ENCODE measurements around the gene BANK1. TPM values are rescaled to one million over a fixed set of nuclear protein-coding genes. Genes with fewer than 3 reads are reported as not detected.

BANK1 gene
- polyA plus RNA-seq, 1 of the 3 experiments (the other 2 are of a cell fraction): not detected

GRCh38 chr4:101795704-101796103 lies 5.2 kb downstream of the BANK1 start:
- DNase-seq: no peak
- H3K9me2 ChIP-seq: no peaks in the 10 kb centered on the region
- no peaks in the 10 kb centered on the region for H3K9me3 ChIP-seq
- H2AFZ ChIP-seq (ENCODE audit: low read depth): no peak overlapping the region
- no peaks in the 10 kb centered on the region for H3K36me3 ChIP-seq (replicated peaks in 1 of 2; ENCODE audit: control insufficient read depth in 1 of 2, insufficient read depth in 2 of 2, low read length in 1 of 2)
- no peaks in the 10 kb centered on the region for H4K20me1 ChIP-seq (ENCODE audit: insufficient read depth)
- no peak for TF ChIP-seq CTCF (IDR thresholded peaks at IDR 0.05)
- no peak for TF ChIP-seq MXI1 (IDR thresholded peaks at IDR 0.05; ENCODE audit: low read depth, low read length)
- no peak for TF ChIP-seq ZBTB33 (IDR thresholded peaks at IDR 0.05; ENCODE audit: borderline replicate concordance, low read depth)
- no peak for TF ChIP-seq REST (IDR thresholded peaks at IDR 0.05; ENCODE audit: low read depth, low read length)
- no peak for TF ChIP-seq IRF3 (IDR thresholded peaks at IDR 0.05; ENCODE audit: low read depth, low read length)
- TF ChIP-seq TEAD4 (IDR thresholded peaks at IDR 0.05; ENCODE audit: borderline replicate concordance, insufficient read depth): no peak
- no peak for TF ChIP-seq CHD2 (IDR thresholded peaks at IDR 0.05; ENCODE audit: low read length, partially characterized antibody)
- TF ChIP-seq SMC3 (IDR thresholded peaks at IDR 0.05; ENCODE audit: low read depth, low read length): no peak
- TF ChIP-seq YY1 (IDR thresholded peaks at IDR 0.05; ENCODE audit: low read depth): no peak
- no peak for TF ChIP-seq RXRA (IDR thresholded peaks at IDR 0.05; ENCODE audit: borderline replicate concordance, low read depth)
- no peak for TF ChIP-seq FOXM1 (IDR thresholded peaks at IDR 0.05; ENCODE audit: low read depth)
- no peak for TF ChIP-seq POLR2AphosphoS5 (IDR thresholded peaks at IDR 0.05; ENCODE audit: low read depth, low read length)
- no peak for TF ChIP-seq USF1 (IDR thresholded peaks at IDR 0.05; ENCODE audit: borderline replicate concordance, low read depth)
- no peak for TF ChIP-seq FOXJ3 (CRISPR knock-in tag; IDR thresholded peaks at IDR 0.05)
- TF ChIP-seq JUND (IDR thresholded peaks at IDR 0.05): no peak
- no peak for TF ChIP-seq GABPA (IDR thresholded peaks at IDR 0.05; ENCODE audit: low read depth)
- TF ChIP-seq TAF1 (IDR thresholded peaks at IDR 0.05; ENCODE audit: borderline replicate concordance, low read depth, low read length): no peak
- POLR2A ChIA-PET: no interaction called here
- CTCF ChIA-PET: no interaction called here
- H3K9ac ChIP-seq: no peak overlapping the region
- no peaks in the 10 kb centered on the region for H3K27me3 ChIP-seq (ENCODE audit: insufficient read depth)
- no peak overlapping the region for H3K27ac ChIP-seq (ENCODE audit: low read depth in 2 of 2, low read length in 1 of 2)
- no peaks in the 10 kb centered on the region; a peak in 2 of 4 replicates for H3K4me1 ChIP-seq (ENCODE audit: control insufficient read depth in 1 of 2, insufficient read depth in 2 of 2, low read depth in 1 of 2, low read length in 1 of 2)
- no peaks in the 10 kb centered on the region for H3F3A ChIP-seq (replicated peaks; ENCODE audit: insufficient read depth)
- no peak overlapping the region for H3K4me3 ChIP-seq (ENCODE audit: low read depth in 2 of 2, low read length in 1 of 2)
- no peaks in the 10 kb centered on the region for H3K79me2 ChIP-seq (ENCODE audit: insufficient read depth)
- H3K4me2 ChIP-seq: no peak overlapping the region
